H9 (cell line): ENCODE measurements around the gene PCSK6. TPM values are rescaled to one million over a fixed set of nuclear protein-coding genes. Genes with fewer than 3 reads are reported as not detected.

Source experiments
- DNase-seq: peaks from one replicate; pipeline ENCODE4 v3.0.0-alpha.2; 2017
- H2AFZ ChIP-seq: one replicate; pipeline ENCODE4 v1.6.1; 2013; ENCODE audit warnings: mild to moderate bottlenecking, low read length, control low read depth, moderate library complexity
- H2AK5ac ChIP-seq: 2 replicates; pipeline ENCODE4 v1.6.1; 2013; ENCODE audit warnings: low read length, control low read depth, mixed read lengths; ENCODE audit not compliant: insufficient read length
- H2BK120ac ChIP-seq: one replicate; pipeline ENCODE4 v1.6.1; 2013; ENCODE audit warnings: low read depth, mild to moderate bottlenecking, low read length, control low read depth, inconsistent platforms; ENCODE audit not compliant: poor library complexity, severe bottlenecking
- H2BK12ac ChIP-seq: 2 replicates; pipeline ENCODE4 v1.6.1; 2013; ENCODE audit warnings: low read length, control low read depth, mixed read lengths, low read depth; ENCODE audit not compliant: insufficient read length
- H2BK15ac ChIP-seq: 2 replicates; pipeline ENCODE4 v1.6.1; 2013; ENCODE audit warnings: low read depth, low read length, control low read depth
- H2BK20ac ChIP-seq: one replicate; pipeline ENCODE4 v1.6.1; 2013; ENCODE audit warnings: low read depth, mild to moderate bottlenecking, low read length, control low read depth, inconsistent platforms; ENCODE audit not compliant: poor library complexity, severe bottlenecking
- H2BK5ac ChIP-seq: 2 replicates; pipeline ENCODE4 v1.6.1; 2013; ENCODE audit warnings: low read length, control low read depth, mixed read lengths; ENCODE audit not compliant: insufficient read length
- H3K14ac ChIP-seq: 2 replicates; pipeline ENCODE4 v1.6.1; 2013; ENCODE audit warnings: low read length, control low read depth; ENCODE audit not compliant: insufficient read depth
- H3K18ac ChIP-seq: 2 replicates; pipeline ENCODE4 v1.6.1; 2013; ENCODE audit warnings: low read depth, mild to moderate bottlenecking, mixed read lengths, low read length, control low read depth; ENCODE audit not compliant: insufficient read length
- H3K23ac ChIP-seq: 2 replicates; pipeline ENCODE4 v1.6.1; 2013; ENCODE audit warnings: low read length, control low read depth, mixed read lengths, low read depth; ENCODE audit not compliant: insufficient read length
- H3K23me2 ChIP-seq: 2 replicates; pipeline ENCODE4 v1.6.1; 2013; ENCODE audit warnings: low read depth, mild to moderate bottlenecking, mixed read lengths, low read length, control low read depth; ENCODE audit not compliant: insufficient read length, poor library complexity, severe bottlenecking
- H3K27ac ChIP-seq: 2 replicates; pipeline ENCODE4 v1.5.1; 2013; ENCODE audit warnings: low read length, control low read depth, mixed read lengths, low read depth; ENCODE audit not compliant: insufficient read length
- H3K27me3 ChIP-seq: 2 replicates; pipeline ENCODE4 v1.6.1; 2013; ENCODE audit warnings: low read length, control low read depth, inconsistent platforms; ENCODE audit not compliant: insufficient read depth
- H3K4ac ChIP-seq: 2 replicates; pipeline ENCODE4 v1.6.1; 2013; ENCODE audit warnings: low read depth, mild to moderate bottlenecking, control low read depth, inconsistent platforms, low read length, moderate library complexity
- H3K4me1 ChIP-seq: 2 replicates; pipeline ENCODE4 v1.6.1; 2013; ENCODE audit warnings: low read length, control low read depth, inconsistent platforms; ENCODE audit not compliant: insufficient read depth
- H3K4me2 ChIP-seq: 2 replicates; pipeline ENCODE4 v1.6.1; 2013; ENCODE audit warnings: low read length, control low read depth, mixed read lengths; ENCODE audit not compliant: insufficient read length, insufficient read depth
- H3K56ac ChIP-seq: 2 replicates; pipeline ENCODE4 v1.6.1; 2013; ENCODE audit warnings: low read depth, mild to moderate bottlenecking, mixed read lengths, low read length, control low read depth; ENCODE audit not compliant: insufficient read length
- H3K79me1 ChIP-seq: 2 replicates; pipeline ENCODE4 v1.6.1; 2013; ENCODE audit warnings: low read depth, mild to moderate bottlenecking, moderate library complexity, low read length, control low read depth, inconsistent platforms; ENCODE audit not compliant: insufficient read depth, poor library complexity, severe bottlenecking
- H3K79me2 ChIP-seq: 2 replicates; pipeline ENCODE4 v1.6.1; 2013; ENCODE audit warnings: low read length, control low read depth, inconsistent platforms; ENCODE audit not compliant: insufficient read depth
- H3K9ac ChIP-seq: 2 replicates; pipeline ENCODE4 v1.6.1; 2013; ENCODE audit warnings: low read length, control low read depth, mixed read lengths; ENCODE audit not compliant: insufficient read length; ENCODE audit errors: extremely low read depth
- H3K9me3 ChIP-seq: one replicate; pipeline ENCODE4 v1.6.1; 2013; ENCODE audit warnings: low read depth, low read length, inconsistent platforms; ENCODE audit not compliant: control insufficient read depth
- H3T11ph ChIP-seq: one replicate; pipeline ENCODE4 v1.6.1; 2013; ENCODE audit warnings: mild to moderate bottlenecking, low read length, control low read depth, inconsistent platforms
- H4K20me1 ChIP-seq: one replicate; pipeline ENCODE4 v1.6.1; 2013; ENCODE audit not compliant: control insufficient read depth, insufficient read length, insufficient read depth
- H4K5ac ChIP-seq: 2 replicates; pipeline ENCODE4 v1.6.1; 2013; ENCODE audit warnings: low read depth, mild to moderate bottlenecking, mixed read lengths, low read length, control low read depth; ENCODE audit not compliant: insufficient read length
- H4K8ac ChIP-seq: replicated peaks from 2 replicates; pipeline ENCODE4 v1.6.1; 2013; ENCODE audit warnings: low read length, control low read depth, mixed read lengths, low read depth; ENCODE audit not compliant: insufficient read length
- H4K91ac ChIP-seq: 2 replicates; pipeline ENCODE4 v1.6.1; 2013; ENCODE audit warnings: low read depth, mild to moderate bottlenecking, moderate library complexity, mixed read lengths, low read length, control low read depth; ENCODE audit not compliant: insufficient read length
- H3K27ac Mint-ChIP-seq, 3 experiments: 2 replicates in 2 of 3; 3 replicates in 1 of 3; pipeline ENCODE4 v1.8.0; 2020 to 2021; ENCODE audit warnings: mixed read lengths in 3 of 3, mild to moderate bottlenecking in 1 of 3, moderate library complexity in 1 of 3
- H3K27me3 Mint-ChIP-seq: 2 replicates; pipeline ENCODE4 v1.8.0; 2021; ENCODE audit warnings: low read depth, mild to moderate bottlenecking, moderate library complexity, mixed read lengths
- H3K36me3 Mint-ChIP-seq, 3 experiments: 2 replicates in 2 of 3; 3 replicates in 1 of 3; pipeline ENCODE4 v1.8.0; 2020 to 2021; ENCODE audit warnings: low read depth in 3 of 3, mixed read lengths in 3 of 3; ENCODE audit not compliant: insufficient read depth in 1 of 3
- H3K4me1 Mint-ChIP-seq, 2 experiments: 2 replicates each; pipeline ENCODE4 v1.8.0; 2020; ENCODE audit warnings: mixed read lengths in 2 of 2
- H3K4me3 Mint-ChIP-seq, 2 experiments: 2 replicates in 1 of 2; 3 replicates in 1 of 2; pipeline ENCODE4 v1.8.0; 2020 to 2021; ENCODE audit warnings: mild to moderate bottlenecking in 2 of 2, mixed read lengths in 2 of 2, moderate library complexity in 1 of 2
- H3K9me3 Mint-ChIP-seq, 2 experiments: 2 replicates in 1 of 2; 3 replicates in 1 of 2; pipeline ENCODE4 v1.8.0; 2020; ENCODE audit warnings: mild to moderate bottlenecking in 2 of 2, mixed read lengths in 2 of 2, moderate library complexity in 1 of 2
- CTCF ChIP-seq: fragments of 200-600 bp; sonication (generic); conservative IDR thresholded peaks from 3 replicates; pipeline ENCODE4 v1.8.0; 2021; ENCODE audit warnings: antibody characterized with exemption, mild to moderate bottlenecking
- WGBS: extraction: QIAGEN DNeasy Blood & Tissue Kit; methylation state at CpG from one replicate; pipeline ENCODE4 v1.1.7; 2013; ENCODE audit warnings: missing lambda C conversion rate, low lambda C conversion rate, mixed read lengths; ENCODE audit not compliant: insufficient read length; ENCODE audit errors: extremely low coverage; 5-methylcytosine and 5-hydroxymethylcytosine counted together
- total RNA-seq: library from RNA; stranded (reverse); gene quantifications from 2 replicates; pipeline ENCODE4 v1.2.1, GENCODE V29; 2021

The PCSK6 gene
- total RNA-seq, 1 experiment from 2014 or later: 4.0 TPM

- H3K9me3 Mint-ChIP-seq: no peaks in the 10 kb centered on the region; a peak in 1 of 5 replicates
- no peak overlapping the region for H2BK20ac ChIP-seq
- no peaks in the 10 kb centered on the region for H4K20me1 ChIP-seq
- no peak overlapping the region for H3K23ac ChIP-seq
- no peaks in the 10 kb centered on the region for H3K27me3 ChIP-seq
- H3K27me3 Mint-ChIP-seq: no peaks in the 10 kb centered on the region; the same call in 1 of the 2 replicates
- no peaks in the 10 kb centered on the region for H3K36me3 Mint-ChIP-seq
- H3K23me2 ChIP-seq: no peaks in the 10 kb centered on the region
- no peak overlapping the region for H4K8ac ChIP-seq
- H4K91ac ChIP-seq: peak overlapping the region; percentile 24
- no peak overlapping the region for H3K4ac ChIP-seq
- H3T11ph ChIP-seq: no peak overlapping the region
- H3K27ac ChIP-seq: no peak overlapping the region
- no peak overlapping the region for H2BK15ac ChIP-seq
- no peak overlapping the region for H4K5ac ChIP-seq
- H2AFZ ChIP-seq: no peak overlapping the region
- no peak overlapping the region for H2AK5ac ChIP-seq
- H3K14ac ChIP-seq: no peak overlapping the region; the same call in 1 of the 2 replicates
- no peak overlapping the region for H3K18ac ChIP-seq
- H3K4me2 ChIP-seq: no peak overlapping the region
- H3K79me1 ChIP-seq: no peaks in the 10 kb centered on the region
- H3K9ac ChIP-seq: no peak overlapping the region
- H3K56ac ChIP-seq: no peak overlapping the region
- no CpG with 5 or more reads among the region's 26 CpGs for WGBS
- no peak overlapping the region for H3K4me3 Mint-ChIP-seq
- DNase-seq: peak; percentile 25
- no peak overlapping the region for H2BK120ac ChIP-seq
- no peak overlapping the region for H2BK5ac ChIP-seq
- no peak overlapping the region for H3K27ac Mint-ChIP-seq
- no peak overlapping the region for H2BK12ac ChIP-seq
- H3K9me3 ChIP-seq: no peaks in the 10 kb centered on the region
- no peak for TF ChIP-seq CTCF
- H3K79me2 ChIP-seq: no peaks in the 10 kb centered on the region
- peaks cover 0 to 4% of the 10 kb centered on the region in 2 experiments; a peak in 1 of 4 replicates for H3K4me1 Mint-ChIP-seq
- no peaks in the 10 kb centered on the region for H3K4me1 ChIP-seq
These were observed 179.9 kb downstream of the PCSK6 start for GRCh38 chr15:101309436-101310160.
